ENCODE data around the gene PCDH1. TPM values are rescaled to one million over a fixed set of nuclear protein-coding genes. Genes with fewer than 3 reads are reported as not detected.

Gene PCDH1
- total RNA-seq, 1 donor: 0.43 TPM

- TF ChIP-seq CTCF (IDR thresholded peaks at IDR 0.05; ENCODE audit: insufficient read depth, low read depth, low read length): no peak
- peak; percentile 73 for DNase-seq (ENCODE audit: low read depth)
- peak overlapping the region; percentile 77 for H3K4me3 ChIP-seq (ENCODE audit: low read depth, low read length)
Measured at GRCh38 chr5:141849415-141850243, 28.6 kb downstream of the PCDH1 start.

- DNase-seq (ENCODE audit: low read depth): peak; percentile 47
- peak overlapping the region; percentile 77 for H3K4me3 ChIP-seq (ENCODE audit: low read depth, low read length)
- no peak for TF ChIP-seq CTCF (IDR thresholded peaks at IDR 0.05; ENCODE audit: insufficient read depth, low read depth, low read length)
Measured at GRCh38 chr5:141848744-141849414, 29.3 kb downstream of the PCDH1 start.

- H3K4me3 ChIP-seq (ENCODE audit: low read depth, low read length): no peak overlapping the region
- DNase-seq (ENCODE audit: low read depth): peak; percentile 25
- no peak for TF ChIP-seq CTCF (IDR thresholded peaks at IDR 0.05; ENCODE audit: insufficient read depth, low read depth, low read length)
Measured at GRCh38 chr5:141846031-141846430, 32.2 kb downstream of the PCDH1 start.

GRCh38 chr5:141845371-141845851 lies 32.8 kb downstream of the PCDH1 start:
- H3K4me3 ChIP-seq (ENCODE audit: low read depth, low read length): no peak overlapping the region
- DNase-seq (ENCODE audit: low read depth): no peak
- TF ChIP-seq CTCF (IDR thresholded peaks at IDR 0.05; ENCODE audit: insufficient read depth, low read depth, low read length): no peak

- no peak overlapping the region for H3K4me3 ChIP-seq (ENCODE audit: low read depth, low read length)
- TF ChIP-seq CTCF (IDR thresholded peaks at IDR 0.05; ENCODE audit: insufficient read depth, low read depth, low read length): no peak
- DNase-seq (ENCODE audit: low read depth): no peak
Measured at GRCh38 chr5:141844414-141845097, 33.7 kb downstream of the PCDH1 start.

GRCh38 chr5:141843156-141843927 lies 34.9 kb downstream of the PCDH1 start:
- DNase-seq (ENCODE audit: low read depth): peak; percentile 17
- no peak overlapping the region for H3K4me3 ChIP-seq (ENCODE audit: low read depth, low read length)
- TF ChIP-seq CTCF (IDR thresholded peaks at IDR 0.05; ENCODE audit: insufficient read depth, low read depth, low read length): no peak
